A673 (cell line): Measurements from ENCODE around the gene DDHD1. TPM values are rescaled to one million over a fixed set of nuclear protein-coding genes. Genes with fewer than 3 reads are reported as not detected.
A peak's percentile ranks its signal among the peaks of the same experiment; 100 is the strongest.
"Not testable (repeated sequence)": the region's sequence is repeated elsewhere in the genome, so short reads cannot be mapped to it uniquely, and the experiment has no call there.

Experiments used
- BruUV-seq: library from RNA; stranded (reverse); fragments of 400-500 nt; replicated peaks from 2 replicates; lab custom pipeline; 2021; lab: Mats Ljungman, UMichigan
- CTCF ChIA-PET: fragments of 300-600 bp; sonication (Branson Sonifier 250); formaldehyde crosslinking; loops from one replicate; lab custom pipeline; 2022; ENCODE audit warnings: antibody characterized with exemption; lab: Charles Lee
- POLR2A ChIA-PET: fragments of 300-600 bp; sonication (Branson Sonifier 250); formaldehyde crosslinking; loops from one replicate; lab custom pipeline; 2022; ENCODE audit warnings: antibody characterized with exemption; ENCODE audit not compliant: low non-redundant PET; lab: Charles Lee
- DNase-seq: peaks from one replicate; pipeline ENCODE4 v3.0.0-alpha.2; 2015; ENCODE audit warnings: low spot score
- H3K27ac ChIP-seq: fragments of 200-600 bp; sonication (generic); 2 replicates; pipeline ENCODE4 v1.5.1; 2016; ENCODE audit warnings: mixed run types, low read depth, mild to moderate bottlenecking, mixed read lengths, antibody characterized with exemption, low read length; ENCODE audit not compliant: poor library complexity, severe bottlenecking
- H3K27me3 ChIP-seq: fragments of 200-600 bp; sonication (generic); replicated peaks from 2 replicates; pipeline ENCODE4 v1.6.1; 2017; ENCODE audit warnings: mixed run types, low read depth, mild to moderate bottlenecking, mixed read lengths, antibody characterized with exemption, low read length; ENCODE audit not compliant: insufficient read depth, poor library complexity
- H3K36me3 ChIP-seq: fragments of 200-600 bp; sonication (generic); 2 replicates; pipeline ENCODE4 v1.6.1; 2016; ENCODE audit warnings: mixed run types, mild to moderate bottlenecking, mixed read lengths, antibody characterized with exemption, low read length; ENCODE audit not compliant: insufficient read depth, poor library complexity, severe bottlenecking
- H3K4me1 ChIP-seq: fragments of 200-600 bp; sonication (generic); 2 replicates; pipeline ENCODE4 v1.6.1; 2017; ENCODE audit warnings: mixed run types, mild to moderate bottlenecking, mixed read lengths, antibody characterized with exemption, low read length; ENCODE audit not compliant: insufficient read depth, poor library complexity, severe bottlenecking
- H3K4me3 ChIP-seq: fragments of 200-600 bp; sonication (generic); 2 replicates; pipeline ENCODE4 v1.5.1; 2016; ENCODE audit warnings: low read depth, mixed run types, mild to moderate bottlenecking, mixed read lengths, low read length; ENCODE audit not compliant: poor library complexity, severe bottlenecking
- H3K9me3 ChIP-seq: fragments of 200-600 bp; sonication (generic); 2 replicates; pipeline ENCODE4 v1.6.1; 2016; ENCODE audit warnings: mixed run types, low read depth, mild to moderate bottlenecking, mixed read lengths, antibody characterized with exemption, low read length; ENCODE audit not compliant: poor library complexity, severe bottlenecking
- EZH2 ChIP-seq: fragments of 200-600 bp; sonication (generic); IDR thresholded peaks from 2 replicates; pipeline ENCODE4 v1.6.1; 2017; ENCODE audit warnings: borderline replicate concordance, low read depth, mild to moderate bottlenecking, mixed read lengths, antibody characterized with exemption, low read length; ENCODE audit not compliant: poor library complexity, severe bottlenecking
- intact Hi-C: fragments of 100-400 bp; cut with micrococcal nuclease; formaldehyde crosslinking; loops from one replicate; pipeline ENCODE4 v1.10.0; 2022; ENCODE audit not compliant: unreplicated experiment
- total RNA-seq: library from RNA; stranded (reverse); gene quantifications from 2 replicates; pipeline ENCODE4 v1.2.3, GENCODE V29; 2021
- TF ChIP-seq, protein P1 (sequence below): fragments of 300-800, 200-600 bp; sonication (generic); conservative IDR thresholded peaks from 2 replicates; pipeline ENCODE4 v1.5.1; 2017; ENCODE audit warnings: low read depth, mild to moderate bottlenecking, antibody characterized with exemption, low read length, moderate library complexity, mixed read lengths

DDHD1 gene
- total RNA-seq, 1 experiment from 2014 or later, result 21.9 TPM

DNA sequence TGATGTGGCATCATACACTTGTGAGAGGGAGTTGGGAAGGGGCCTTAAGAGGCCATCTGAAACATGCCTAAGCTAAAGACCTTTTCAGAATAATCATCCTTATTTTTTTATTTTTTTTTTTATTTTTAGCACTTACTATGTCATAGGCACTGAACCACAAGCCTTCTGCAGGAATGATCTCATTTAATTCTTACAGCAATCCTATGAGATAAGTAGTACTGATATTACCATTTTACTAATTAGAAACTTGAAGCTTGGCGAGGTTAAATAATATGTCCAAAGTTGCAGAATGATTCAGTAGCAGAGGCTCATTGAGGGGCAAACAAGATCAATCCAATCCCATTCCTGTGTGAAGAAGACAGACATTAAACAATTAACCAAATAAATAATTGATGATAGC lies 33.4 kb upstream of the DDHD1 start:
- Histone ChIP-seq H3K4me1 (peaks cover 9% of the 10 kb centered on the region), H3K27me3 (no peaks in the 10 kb centered on the region), H3K4me3 (no peak overlapping the region), H3K27ac (no peak overlapping the region), H3K36me3 (no peaks in the 10 kb centered on the region), H3K9me3 (no peaks in the 10 kb centered on the region)
- intact Hi-C loops, result no loop called here
- TF ChIP-seq, protein P1, sequence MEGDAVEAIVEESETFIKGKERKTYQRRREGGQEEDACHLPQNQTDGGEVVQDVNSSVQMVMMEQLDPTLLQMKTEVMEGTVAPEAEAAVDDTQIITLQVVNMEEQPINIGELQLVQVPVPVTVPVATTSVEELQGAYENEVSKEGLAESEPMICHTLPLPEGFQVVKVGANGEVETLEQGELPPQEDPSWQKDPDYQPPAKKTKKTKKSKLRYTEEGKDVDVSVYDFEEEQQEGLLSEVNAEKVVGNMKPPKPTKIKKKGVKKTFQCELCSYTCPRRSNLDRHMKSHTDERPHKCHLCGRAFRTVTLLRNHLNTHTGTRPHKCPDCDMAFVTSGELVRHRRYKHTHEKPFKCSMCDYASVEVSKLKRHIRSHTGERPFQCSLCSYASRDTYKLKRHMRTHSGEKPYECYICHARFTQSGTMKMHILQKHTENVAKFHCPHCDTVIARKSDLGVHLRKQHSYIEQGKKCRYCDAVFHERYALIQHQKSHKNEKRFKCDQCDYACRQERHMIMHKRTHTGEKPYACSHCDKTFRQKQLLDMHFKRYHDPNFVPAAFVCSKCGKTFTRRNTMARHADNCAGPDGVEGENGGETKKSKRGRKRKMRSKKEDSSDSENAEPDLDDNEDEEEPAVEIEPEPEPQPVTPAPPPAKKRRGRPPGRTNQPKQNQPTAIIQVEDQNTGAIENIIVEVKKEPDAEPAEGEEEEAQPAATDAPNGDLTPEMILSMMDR, result no peak
- TF ChIP-seq EZH2, result no peak
- no peak for DNase-seq
- no TSS peak for BruUV-seq
- POLR2A ChIA-PET, result no interaction called here
- CTCF ChIA-PET, result no interaction called here

DNA sequence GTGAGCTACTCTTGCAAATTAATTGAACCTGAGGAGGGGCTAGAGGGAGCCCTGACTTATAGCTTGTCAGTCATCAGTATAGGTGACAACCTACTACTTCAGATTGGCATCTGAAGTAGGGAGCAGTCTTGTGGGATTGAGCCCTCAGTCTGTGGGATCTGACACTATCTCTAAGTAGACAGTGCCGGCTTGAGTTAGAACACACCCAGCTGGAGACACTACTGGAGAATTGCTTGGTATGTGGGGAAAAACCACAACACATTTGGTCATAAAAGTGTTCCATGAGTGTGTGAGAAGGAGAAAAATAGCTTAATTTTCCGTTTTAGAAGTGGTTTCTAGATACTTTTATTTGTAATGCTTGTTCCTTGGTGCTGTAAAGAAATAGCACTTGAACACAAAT lies 30.5 kb upstream of the DDHD1 start:
- no peak for TF ChIP-seq EZH2
- TF ChIP-seq, protein P1, result no peak
- Histone ChIP-seq H3K4me1 (peaks cover 9% of the 10 kb centered on the region), H3K27ac (no peak overlapping the region), H3K4me3 (no peak overlapping the region), H3K27me3 (no peaks in the 10 kb centered on the region), H3K36me3 (no peaks in the 10 kb centered on the region), H3K9me3 (no peaks in the 10 kb centered on the region)
- CTCF ChIA-PET, result interaction anchor here (0.6 kb wide), 1 partner anchor 169 kb away, joined by 8 read pairs; no protein-coding TSS in a partner anchor
- BruUV-seq, result no TSS peak
- intact Hi-C loops, result no loop called here
- POLR2A ChIA-PET, result interaction anchor here (0.5 kb wide), 1 partner anchor 11 kb away, joined by 6 read pairs; no protein-coding TSS in a partner anchor
- DNase-seq, result peak; percentile 41

DNA sequence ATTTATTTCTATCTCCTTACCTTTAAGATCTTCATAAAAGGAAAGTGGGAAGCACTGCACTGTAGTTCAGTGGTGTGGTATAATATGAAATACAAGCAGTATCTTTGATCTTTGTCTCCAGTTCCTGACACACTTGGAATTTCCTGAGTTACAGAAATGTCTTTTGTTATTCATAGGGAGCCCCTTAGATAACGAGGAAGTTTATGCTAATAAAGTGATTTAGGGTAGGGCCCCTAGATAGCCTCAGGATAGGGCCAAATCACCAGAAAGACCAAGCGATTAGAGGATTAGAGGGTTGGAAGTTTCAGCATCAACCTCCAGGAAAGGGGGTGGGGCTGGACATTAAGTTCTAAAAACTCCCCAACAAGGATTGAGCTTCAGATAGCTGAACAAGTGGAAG lies 29.9 kb upstream of the DDHD1 start:
- no peak overlapping the region for H3K27ac ChIP-seq
- no peaks in the 10 kb centered on the region for H3K36me3 ChIP-seq
- no peak overlapping the region for H3K4me3 ChIP-seq
- peaks cover 9% of the 10 kb centered on the region for H3K4me1 ChIP-seq
- BruUV-seq, result no TSS peak
- H3K27me3 ChIP-seq, result no peaks in the 10 kb centered on the region
- H3K9me3 ChIP-seq, result no peaks in the 10 kb centered on the region
- intact Hi-C loops, result no loop called here
- TF ChIP-seq, protein P1, result no peak
- TF ChIP-seq EZH2, result no peak
- POLR2A ChIA-PET, result interaction anchor here (0.5 kb wide), 1 partner anchor 12 kb away, joined by 6 read pairs; no protein-coding TSS in a partner anchor
- CTCF ChIA-PET, result interaction anchor here (0.6 kb wide), 1 partner anchor 168 kb away, joined by 8 read pairs; no protein-coding TSS in a partner anchor
- DNase-seq, result peak; percentile 64

DNA sequence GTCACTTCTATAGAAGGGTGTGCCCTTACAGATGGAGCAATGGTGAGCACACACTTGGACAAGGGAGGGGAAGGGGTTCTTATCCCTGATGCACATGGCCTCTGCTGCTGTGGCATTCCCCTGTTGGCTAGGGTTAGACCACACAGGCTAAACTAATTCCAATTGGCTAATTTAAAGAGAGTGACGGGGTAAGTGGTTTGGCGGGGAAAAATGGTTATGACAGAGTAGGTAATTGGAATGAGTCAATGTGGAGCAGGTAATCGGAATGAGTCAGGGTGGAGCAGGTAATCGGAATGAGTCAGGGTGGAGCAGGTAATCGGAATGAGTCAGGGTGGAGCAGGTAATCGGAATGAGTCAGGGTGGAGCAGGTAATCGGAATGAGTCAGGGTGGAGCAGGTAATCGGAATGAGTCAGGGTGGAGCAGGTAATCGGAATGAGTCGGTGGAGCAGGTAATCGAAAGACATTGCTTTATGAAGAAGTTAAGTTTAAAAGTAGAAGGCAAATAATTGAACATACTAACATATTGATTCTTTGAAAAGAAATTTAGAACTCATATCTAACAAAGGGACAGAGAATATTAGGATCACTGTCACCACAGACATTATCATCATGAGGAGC lies 28.4 kb upstream of the DDHD1 start:
- H3K4me3 ChIP-seq, DNase-seq, CTCF ChIA-PET, H3K9me3 ChIP-seq, intact Hi-C loops, H3K27me3 ChIP-seq, H3K4me1 ChIP-seq, BruUV-seq, H3K27ac ChIP-seq, POLR2A ChIA-PET, H3K36me3 ChIP-seq: not testable (repeated sequence)
